HFFc6 (cell line): ENCODE results near the gene METTL1. TPM values are rescaled to one million over a fixed set of nuclear protein-coding genes. Genes with fewer than 3 reads are reported as not detected.

Source experiments
- DNase-seq: peaks from one replicate; pipeline ENCODE4 v3.0.0-alpha.2; 2018
- H3K27ac Mint-ChIP-seq: 2 replicates; pipeline ENCODE4 v1.8.0; 2020; ENCODE audit warnings: mild to moderate bottlenecking, mixed read lengths
- H3K27me3 Mint-ChIP-seq: 2 replicates; pipeline ENCODE4 v1.8.0; 2021; ENCODE audit warnings: mild to moderate bottlenecking, moderate library complexity, mixed read lengths; ENCODE audit not compliant: insufficient read depth
- H3K36me3 Mint-ChIP-seq: 2 replicates; pipeline ENCODE4 v1.8.0; 2021; ENCODE audit warnings: low read depth, mixed read lengths
- H3K4me1 Mint-ChIP-seq: 2 replicates; pipeline ENCODE4 v1.8.0; 2020; ENCODE audit warnings: low read depth, mixed read lengths
- H3K4me3 Mint-ChIP-seq: 2 replicates; pipeline ENCODE4 v1.8.0; 2020; ENCODE audit warnings: mild to moderate bottlenecking, moderate library complexity, mixed read lengths
- H3K9me3 Mint-ChIP-seq: 2 replicates; pipeline ENCODE4 v1.8.0; 2020; ENCODE audit warnings: mild to moderate bottlenecking, mixed read lengths
- total RNA-seq, 6 experiments: library from RNA; stranded (reverse); fragmentation: NEBNext Ultra II Directional; extraction: Animal tissue kit (Norgen Biotek cat#: 25700); gene quantifications; 2 replicates in 1 of 6; 3 replicates in 5 of 6; pipeline ENCODE4 v1.2.3, GENCODE V29; 2021
- TF ChIP-seq, protein P1 (sequence below): fragments of 200-600 bp; sonication (generic); IDR thresholded peaks from 2 replicates; pipeline ENCODE4 v1.5.0; 2021; ENCODE audit warnings: antibody characterized with exemption, mild to moderate bottlenecking

The METTL1 gene
- total RNA-seq, 6 experiments from 2014 or later, result 30.0 to 41.8 (median 36.0) TPM

DNA sequence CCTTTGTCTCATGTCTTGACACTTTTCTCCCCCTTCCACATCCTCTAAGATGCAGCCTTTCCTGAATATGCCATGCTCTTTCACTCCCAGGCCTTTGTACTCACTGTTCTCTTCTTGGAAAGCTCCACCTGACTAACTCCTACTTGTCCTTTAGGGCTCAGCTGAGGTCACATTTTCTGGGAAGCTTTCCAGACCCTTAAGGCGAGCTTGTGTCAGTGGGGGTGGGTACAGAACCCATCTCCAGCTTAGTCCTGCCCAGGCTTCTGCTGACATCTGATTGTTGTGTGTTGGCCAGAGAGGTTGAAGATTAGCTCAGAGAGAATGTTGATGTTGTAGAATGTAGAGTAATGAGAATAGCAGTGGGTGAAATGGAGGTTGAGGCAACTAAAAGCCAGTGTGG lies 7.8 kb upstream of the METTL1 start:
- Mint-ChIP-seq H3K36me3 (peaks cover 26% of the 10 kb centered on the region), H3K4me3 (no peak overlapping the region), H3K4me1 (peaks cover 22% of the 10 kb centered on the region), H3K9me3 (no peaks in the 10 kb centered on the region), H3K27ac (peak overlapping the region; percentile 17; the same call in 1 of the 2 replicates), H3K27me3 (peaks cover 2% of the 10 kb centered on the region; the same call in 1 of the 2 replicates)
- DNase-seq, result peak; percentile 20
- TF ChIP-seq, protein P1, sequence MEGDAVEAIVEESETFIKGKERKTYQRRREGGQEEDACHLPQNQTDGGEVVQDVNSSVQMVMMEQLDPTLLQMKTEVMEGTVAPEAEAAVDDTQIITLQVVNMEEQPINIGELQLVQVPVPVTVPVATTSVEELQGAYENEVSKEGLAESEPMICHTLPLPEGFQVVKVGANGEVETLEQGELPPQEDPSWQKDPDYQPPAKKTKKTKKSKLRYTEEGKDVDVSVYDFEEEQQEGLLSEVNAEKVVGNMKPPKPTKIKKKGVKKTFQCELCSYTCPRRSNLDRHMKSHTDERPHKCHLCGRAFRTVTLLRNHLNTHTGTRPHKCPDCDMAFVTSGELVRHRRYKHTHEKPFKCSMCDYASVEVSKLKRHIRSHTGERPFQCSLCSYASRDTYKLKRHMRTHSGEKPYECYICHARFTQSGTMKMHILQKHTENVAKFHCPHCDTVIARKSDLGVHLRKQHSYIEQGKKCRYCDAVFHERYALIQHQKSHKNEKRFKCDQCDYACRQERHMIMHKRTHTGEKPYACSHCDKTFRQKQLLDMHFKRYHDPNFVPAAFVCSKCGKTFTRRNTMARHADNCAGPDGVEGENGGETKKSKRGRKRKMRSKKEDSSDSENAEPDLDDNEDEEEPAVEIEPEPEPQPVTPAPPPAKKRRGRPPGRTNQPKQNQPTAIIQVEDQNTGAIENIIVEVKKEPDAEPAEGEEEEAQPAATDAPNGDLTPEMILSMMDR, result no peak

DNA sequence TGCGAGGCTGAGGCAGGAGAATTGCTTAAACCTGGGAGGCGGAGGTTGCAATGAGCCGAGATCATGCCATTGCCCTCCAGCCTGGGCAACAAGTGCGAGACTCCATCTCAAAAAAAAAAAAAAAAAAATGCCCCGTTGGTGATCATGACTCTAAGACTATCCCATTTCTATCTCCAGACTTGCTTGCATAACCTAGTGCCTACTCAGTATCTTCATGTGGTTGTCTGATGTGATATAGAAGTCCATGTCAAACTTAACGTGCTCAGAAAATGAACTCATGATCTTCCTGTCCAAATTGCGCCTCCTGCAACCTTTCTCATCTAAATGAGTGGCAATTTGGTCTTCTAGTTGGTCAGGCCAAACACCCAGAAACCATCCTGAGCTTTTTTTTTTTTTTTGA lies 6.0 kb upstream of the METTL1 start:
- Mint-ChIP-seq H3K4me1 (peaks cover 29% of the 10 kb centered on the region), H3K27me3 (peaks cover 3% of the 10 kb centered on the region; the same call in 1 of the 2 replicates), H3K4me3 (no peak overlapping the region), H3K36me3 (peaks cover 22% of the 10 kb centered on the region), H3K27ac (no peak overlapping the region), H3K9me3 (no peaks in the 10 kb centered on the region)
- DNase-seq, result no peak
- TF ChIP-seq, protein P1, result no peak

DNA sequence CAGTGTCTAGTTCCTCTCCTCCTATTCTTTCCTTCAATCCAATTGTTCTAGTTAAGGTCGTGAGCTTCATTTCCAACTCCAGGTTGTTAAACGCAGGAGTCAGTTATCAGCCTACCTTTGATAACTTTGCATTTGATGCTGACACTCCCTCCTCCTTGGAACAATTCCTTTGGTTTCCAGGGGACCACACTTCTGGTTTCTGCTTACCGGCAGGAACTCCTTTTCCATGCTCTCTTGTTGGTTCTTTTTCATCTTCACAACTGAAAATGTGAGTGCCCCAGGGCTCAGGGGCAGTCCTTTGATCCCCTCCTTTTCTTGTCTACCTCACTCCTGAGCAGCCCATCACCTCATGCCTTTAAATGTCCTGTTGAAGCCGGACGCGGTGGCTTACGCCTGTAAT lies 5.5 kb upstream of the METTL1 start:
- peaks cover 19% of the 10 kb centered on the region for H3K36me3 Mint-ChIP-seq
- H3K4me3 Mint-ChIP-seq, result no peak overlapping the region
- DNase-seq, result no peak
- peaks cover 29% of the 10 kb centered on the region for H3K4me1 Mint-ChIP-seq
- H3K9me3 Mint-ChIP-seq, result no peaks in the 10 kb centered on the region
- H3K27ac Mint-ChIP-seq, result no peak overlapping the region
- TF ChIP-seq, protein P1, result no peak
- H3K27me3 Mint-ChIP-seq, result peaks cover 4% of the 10 kb centered on the region; the same call in 1 of the 2 replicates

DNA sequence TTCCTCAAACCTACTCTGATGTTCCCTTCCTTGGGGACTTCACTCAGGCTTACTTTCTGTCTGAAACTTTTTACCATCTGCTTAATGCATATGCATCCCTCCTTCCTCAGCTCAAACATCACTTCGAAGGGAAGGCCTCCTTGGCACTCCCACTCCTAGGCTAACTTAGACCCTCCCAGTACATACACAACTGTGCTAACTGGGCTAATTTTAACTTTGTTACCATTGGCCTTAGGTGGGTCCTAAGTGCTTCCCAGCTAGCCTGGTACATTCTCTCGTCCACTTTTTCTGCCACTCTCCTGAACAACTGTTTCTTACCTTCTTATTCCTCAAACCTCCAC lies 4.3 kb upstream of the METTL1 start:
- Mint-ChIP-seq H3K9me3 (no peaks in the 10 kb centered on the region), H3K36me3 (peaks cover 19% of the 10 kb centered on the region), H3K27me3 (peaks cover 4% of the 10 kb centered on the region), H3K4me3 (no peak overlapping the region), H3K4me1 (peaks cover 29% of the 10 kb centered on the region), H3K27ac (no peak overlapping the region)
- no peak for DNase-seq
- TF ChIP-seq, protein P1, result no peak

DNA sequence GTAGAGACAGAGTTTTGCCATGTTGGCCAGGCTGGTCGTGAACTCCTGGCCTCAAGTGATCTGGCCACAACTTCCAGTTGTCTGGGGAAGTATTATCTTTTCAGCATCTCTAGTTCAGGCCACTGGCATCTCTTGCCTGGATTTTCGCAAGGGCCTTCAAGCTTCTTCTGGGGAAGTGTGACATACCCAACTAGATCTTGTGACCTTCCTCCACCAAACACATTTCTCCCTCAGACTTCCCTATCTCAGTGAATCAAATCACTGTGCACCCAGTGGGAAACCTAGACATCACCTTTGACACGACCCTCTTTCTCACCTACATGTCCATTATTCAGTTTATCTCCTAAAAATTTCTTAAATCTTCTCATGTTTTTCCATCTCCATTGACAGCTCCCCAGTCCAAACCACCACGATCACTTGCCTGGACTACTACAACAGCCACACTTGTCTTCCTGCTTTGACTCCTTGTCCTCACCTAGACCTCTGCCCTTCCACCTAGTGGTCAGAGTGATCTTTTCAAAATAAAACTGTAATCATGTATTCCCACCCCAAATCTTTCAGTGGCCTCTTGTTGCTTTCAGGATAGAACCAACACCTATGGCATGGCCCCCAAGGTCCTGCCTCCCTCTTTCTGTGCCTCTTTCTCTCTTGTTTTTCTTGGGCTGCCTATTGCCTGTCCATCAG lies 3.8 kb upstream of the METTL1 start:
- TF ChIP-seq, protein P1, result peak; percentile 54
- Mint-ChIP-seq H3K9me3 (no peaks in the 10 kb centered on the region), H3K4me1 (peaks cover 34% of the 10 kb centered on the region), H3K27me3 (peaks cover 4% of the 10 kb centered on the region), H3K4me3 (no peak overlapping the region), H3K27ac (no peak overlapping the region), H3K36me3 (peaks cover 20% of the 10 kb centered on the region)
- no peak for DNase-seq
